Daoy (cell line): ENCODE measurements around the gene TMEM131. TPM values are rescaled to one million over a fixed set of nuclear protein-coding genes. Genes with fewer than 3 reads are reported as not detected.

Source experiments
- DNase-seq: peaks from one replicate; pipeline ENCODE4 v3.0.0-alpha.2; 2015; ENCODE audit warnings: low read depth
- total RNA-seq: library from RNA; depleted of rRNA; stranded (reverse); fragments of >200 nt; shearing (Covaris generic); gene quantifications from 2 replicates; pipeline ENCODE4 v1.2.3, GENCODE V29; 2014

Gene TMEM131
- total RNA-seq, 1 experiment from 2014 or later = 10.5 TPM

- no peak for DNase-seq
Measured at GRCh38 chr2:97991081-97991856, 4.5 kb downstream of the TMEM131 start.

GRCh38 chr2:97988722-97989121 lies 7.0 kb downstream of the TMEM131 start:
- no peak for DNase-seq

- DNase-seq = no peak
Measured at GRCh38 chr2:97985998-97986397, 9.8 kb downstream of the TMEM131 start.

- DNase-seq = no peak
Measured at GRCh38 chr2:97983698-97984097, 12.1 kb downstream of the TMEM131 start.

GRCh38 chr2:97983134-97983533 lies 12.6 kb downstream of the TMEM131 start:
- DNase-seq = no peak

- no peak for DNase-seq
Measured at GRCh38 chr2:97982621-97983020, 13.1 kb downstream of the TMEM131 start.

- no peak for DNase-seq
Measured at GRCh38 chr2:97981961-97982360, 13.8 kb downstream of the TMEM131 start.

DNA sequence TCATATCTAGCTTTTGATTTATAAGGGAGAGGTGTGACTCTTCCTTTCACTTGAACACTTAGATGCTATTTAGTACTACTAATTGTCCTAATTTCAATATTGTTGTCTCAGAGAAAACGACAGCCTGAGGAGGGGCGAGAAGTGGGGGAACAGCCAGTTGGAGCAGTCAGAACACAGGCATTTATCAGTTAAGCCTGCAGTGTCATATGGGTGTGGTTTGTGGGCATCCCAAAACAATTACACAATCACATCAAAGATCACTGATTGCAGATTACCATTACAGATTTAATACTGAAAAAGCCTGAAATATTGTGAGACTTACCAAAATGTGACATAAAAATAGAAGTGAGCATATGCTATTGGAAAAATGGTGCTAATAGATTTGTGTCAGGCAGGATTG lies 15.8 kb downstream of the TMEM131 start:
- no peak for DNase-seq

GRCh38 chr2:97974471-97974870 lies 21.3 kb downstream of the TMEM131 start:
- DNase-seq = no peak

DNA sequence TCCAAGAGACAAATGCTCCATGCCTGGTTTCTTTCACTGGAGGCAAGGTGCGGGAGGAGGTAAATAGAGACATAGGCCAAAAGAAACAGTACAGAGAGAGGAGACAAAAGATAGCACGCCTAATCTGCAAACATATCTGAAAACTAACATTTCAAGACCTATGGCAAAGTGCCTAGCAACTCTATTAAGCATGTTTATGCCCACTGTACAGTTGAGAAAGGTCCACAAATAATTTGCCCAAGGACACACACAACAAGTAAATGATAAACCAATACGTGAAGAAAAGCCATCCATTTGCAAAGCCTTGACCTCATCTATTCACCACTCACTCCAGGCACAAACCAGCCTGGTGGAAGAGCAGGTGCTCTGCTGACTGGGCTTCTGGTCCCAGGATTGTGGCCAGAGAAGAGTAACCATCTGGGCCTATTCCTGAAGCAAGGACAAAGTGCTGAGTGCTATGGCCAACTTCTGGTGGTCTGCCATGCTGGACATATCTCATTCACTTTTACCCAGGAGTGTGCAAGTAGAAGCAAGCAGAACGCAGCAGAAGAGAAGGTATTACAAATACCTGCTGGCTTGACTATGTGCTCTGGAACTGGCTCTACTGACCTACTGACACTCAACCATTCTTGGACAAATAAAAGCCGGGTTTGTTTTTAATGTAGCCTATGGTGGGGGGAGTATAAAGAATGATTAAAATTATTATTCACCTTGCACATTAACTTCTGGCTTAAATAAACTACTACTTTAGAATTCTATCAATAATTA lies 25.3 kb downstream of the TMEM131 start:
- no peak for DNase-seq

GRCh38 chr2:97969081-97970067 lies 26.4 kb downstream of the TMEM131 start:
- DNase-seq = no peak

DNA sequence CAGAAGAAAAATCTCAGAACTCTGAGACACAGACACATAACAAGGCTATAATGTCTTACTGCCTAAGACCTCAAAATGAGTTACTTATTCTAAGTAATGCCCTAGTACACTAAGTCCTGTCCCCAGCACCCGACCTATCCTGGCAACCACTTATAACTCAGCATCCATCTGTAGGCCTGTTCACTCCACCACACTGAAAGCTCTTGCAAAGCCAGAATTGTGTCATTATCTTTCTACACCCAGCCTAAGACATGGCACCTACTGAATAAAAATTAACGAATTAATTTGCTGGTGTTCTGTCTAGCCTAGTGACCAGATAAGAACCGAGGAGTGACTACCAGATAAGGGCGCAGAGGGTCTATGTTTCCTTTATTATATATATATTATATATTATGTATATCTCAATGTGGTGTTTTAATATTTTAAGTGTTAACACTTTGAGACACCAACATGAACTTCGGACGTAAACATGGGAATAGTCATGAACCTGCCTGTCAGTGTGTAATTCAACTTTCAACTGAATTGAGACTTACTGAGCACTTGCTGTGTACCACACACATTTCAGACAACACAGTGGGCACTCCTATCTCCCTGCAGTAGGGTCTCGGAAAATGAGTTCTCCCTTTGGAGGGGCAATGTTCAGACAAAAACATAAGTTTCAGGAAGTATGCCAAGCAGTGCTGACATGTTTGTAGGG lies 27.7 kb downstream of the TMEM131 start:
- DNase-seq = no peak

DNA sequence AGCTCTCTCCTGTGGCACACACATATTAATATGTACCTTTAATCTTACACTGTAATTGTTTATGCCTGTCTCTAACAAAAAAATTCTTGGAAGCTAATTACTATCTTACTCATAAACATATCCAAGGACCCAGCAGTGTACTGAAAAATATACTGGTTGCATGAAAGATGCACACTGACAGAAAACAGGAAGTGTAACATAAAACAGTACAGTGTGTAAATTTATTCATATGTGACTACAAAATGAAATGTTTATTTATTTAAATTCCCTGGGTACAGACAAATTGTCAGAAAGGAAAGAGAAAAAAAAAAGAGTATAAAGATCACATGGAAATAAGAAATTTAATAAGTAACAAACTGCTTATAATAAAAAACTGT lies 28.5 kb downstream of the TMEM131 start:
- DNase-seq = no peak

- DNase-seq = no peak
Measured at GRCh38 chr2:97966545-97967215, 29.1 kb downstream of the TMEM131 start.

- DNase-seq = no peak
Measured at GRCh38 chr2:97965116-97965515, 30.6 kb downstream of the TMEM131 start.

- DNase-seq = no peak
Measured at GRCh38 chr2:97963880-97964279, 31.9 kb downstream of the TMEM131 start.

DNA sequence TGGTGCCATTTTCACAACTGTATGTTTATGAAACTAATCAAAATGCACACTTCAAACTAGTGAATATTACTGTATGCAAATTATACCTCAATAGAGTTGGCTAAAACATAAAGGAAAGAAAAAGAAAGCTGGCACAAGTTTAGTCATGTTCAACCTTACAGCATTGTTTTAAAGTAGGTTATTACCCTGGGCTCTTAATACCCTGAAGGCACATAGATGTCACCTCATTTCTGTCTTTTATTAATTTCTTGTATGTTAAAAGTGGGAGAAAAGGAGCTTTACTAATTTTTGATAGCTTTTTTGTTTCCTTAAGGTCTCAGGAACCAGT lies 32.7 kb downstream of the TMEM131 start:
- DNase-seq = no peak

- no peak for DNase-seq
Measured at GRCh38 chr2:97961534-97961933, 34.2 kb downstream of the TMEM131 start.

DNA sequence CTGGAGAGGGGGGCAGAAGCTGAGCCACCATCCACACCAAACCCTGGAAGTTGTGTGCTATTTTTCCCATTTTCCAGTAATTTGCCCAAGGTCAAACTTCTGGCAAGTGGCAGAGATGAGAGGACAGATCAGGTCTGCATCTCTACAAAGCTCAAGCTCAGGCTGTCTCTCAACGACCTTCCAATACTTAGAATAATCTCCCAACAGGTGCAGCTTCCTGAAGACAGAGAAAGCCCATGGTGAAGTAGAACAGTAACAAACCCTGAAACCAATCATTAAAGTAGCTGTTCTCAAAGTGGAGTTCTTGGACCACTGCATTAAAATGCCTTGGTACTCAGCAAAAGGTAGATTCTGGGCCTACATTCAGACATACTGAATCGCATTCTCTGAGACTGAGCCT lies 37.6 kb downstream of the TMEM131 start:
- no peak for DNase-seq

GRCh38 chr2:97957432-97958183 lies 38.1 kb downstream of the TMEM131 start:
- no peak for DNase-seq
